MCF 10A (cell line): ENCODE data around the gene TGFBR3. TPM values are rescaled to one million over a fixed set of nuclear protein-coding genes. Genes with fewer than 3 reads are reported as not detected.

Experiments
- BruUV-seq: library from RNA; stranded (reverse); fragments of 400-500 nt; replicated peaks from 2 replicates; lab custom pipeline; 2021; lab: Mats Ljungman, UMichigan
- CTCF ChIA-PET: fragments of 300-600 bp; sonication (Branson Sonifier 250); formaldehyde crosslinking; extraction: SDS; loops from one replicate; lab custom pipeline; 2021; ENCODE audit warnings: antibody characterized with exemption, inconsistent platforms; lab: Yijun Ruan, JAX
- POLR2A ChIA-PET: fragments of 300-600, 350-650 bp; sonication (Branson Sonifier 250); formaldehyde crosslinking; extraction: SDS; loops from one replicate; lab custom pipeline; 2020; ENCODE audit warnings: antibody characterized with exemption, inconsistent platforms; lab: Yijun Ruan, JAX
- DNase-seq: peaks from one replicate; pipeline ENCODE4 v3.0.0-alpha.2; 2018; ENCODE audit not compliant: unreplicated experiment
- H3K27ac Mint-ChIP-seq: one replicate; pipeline ENCODE4 v1.8.0; 2022; ENCODE audit warnings: mild to moderate bottlenecking, low read depth, mixed read lengths; ENCODE audit not compliant: unreplicated experiment
- H3K27me3 Mint-ChIP-seq: one replicate; pipeline ENCODE4 v1.8.0; 2022; ENCODE audit warnings: mixed read lengths; ENCODE audit not compliant: insufficient read depth, unreplicated experiment
- H3K36me3 Mint-ChIP-seq: one replicate; pipeline ENCODE4 v1.8.0; 2022; ENCODE audit warnings: mild to moderate bottlenecking, moderate library complexity, mixed read lengths; ENCODE audit not compliant: insufficient read depth, unreplicated experiment
- H3K4me1 Mint-ChIP-seq: one replicate; pipeline ENCODE4 v1.8.0; 2022; ENCODE audit warnings: mixed read lengths; ENCODE audit not compliant: insufficient read depth, unreplicated experiment
- H3K4me3 Mint-ChIP-seq: one replicate; pipeline ENCODE4 v1.8.0; 2022; ENCODE audit warnings: mild to moderate bottlenecking, moderate library complexity, mixed read lengths; ENCODE audit not compliant: unreplicated experiment
- H3K9me3 Mint-ChIP-seq: one replicate; pipeline ENCODE4 v1.8.0; 2022; ENCODE audit warnings: mixed read lengths; ENCODE audit not compliant: unreplicated experiment
- CTCF ChIP-seq: fragments of 200-600 bp; IDR thresholded peaks from one replicate; pipeline ENCODE4 v1.8.0; 2022; ENCODE audit warnings: antibody characterized with exemption, mild to moderate bottlenecking; ENCODE audit not compliant: unreplicated experiment
- intact Hi-C: fragments of 100-400 bp; cut with micrococcal nuclease; formaldehyde crosslinking; loops from 2 replicates; pipeline ENCODE4 v1.14.1; 2022
- total RNA-seq: library from RNA; stranded (reverse); gene quantifications from 2 replicates; pipeline ENCODE4 v1.2.3, GENCODE V29; 2022

The TGFBR3 gene
- total RNA-seq, 1 experiment from 2014 or later, result 12.0 TPM

GRCh38 chr1:91754348-91754747, 131.6 kb downstream of the TGFBR3 start:
- H3K27ac Mint-ChIP-seq, result no peak overlapping the region
- DNase-seq, result no peak

GRCh38 chr1:91753878-91754277, 132.1 kb downstream of the TGFBR3 start:
- TF ChIP-seq CTCF, result no peak
- H3K4me1 Mint-ChIP-seq, result peaks cover 23% of the 10 kb centered on the region
- no peak overlapping the region for H3K27ac Mint-ChIP-seq
- CTCF ChIA-PET, result interaction anchor here (1.3 kb wide), 1 partner anchor 131 kb away, joined by 4 read pairs; no protein-coding TSS in a partner anchor
- POLR2A ChIA-PET, result interaction anchor here (3.8 kb wide), 1 partner anchor 17 kb away, joined by 18 read pairs; no protein-coding TSS in a partner anchor
- no peak overlapping the region for H3K4me3 Mint-ChIP-seq
- no peak for DNase-seq
- no peaks in the 10 kb centered on the region for H3K27me3 Mint-ChIP-seq
- H3K9me3 Mint-ChIP-seq, result no peaks in the 10 kb centered on the region
- intact Hi-C loops, result no loop called here
- H3K36me3 Mint-ChIP-seq, result peaks cover 26% of the 10 kb centered on the region
- no TSS peak for BruUV-seq

More at GRCh38 chr1:91754348-91754747, 131.6 kb downstream of the TGFBR3 start:
- no peaks in the 10 kb centered on the region for H3K9me3 Mint-ChIP-seq
- intact Hi-C loops, result no loop called here
- peaks cover 26% of the 10 kb centered on the region for H3K36me3 Mint-ChIP-seq
- H3K27me3 Mint-ChIP-seq, result no peaks in the 10 kb centered on the region
- no peak for TF ChIP-seq CTCF
- H3K4me1 Mint-ChIP-seq, result peaks cover 23% of the 10 kb centered on the region
- ChIA-PET POLR2A (interaction anchor here (0.6 kb wide), 2 partner anchors 9 to 43 kb away, joined by 3 read pairs; no protein-coding TSS in a partner anchor), CTCF (interaction anchor here (0.7 to 1.3 kb wide), 3 partner anchors 33 to 216 kb away, joined by 3 to 4 read pairs (median 3); no protein-coding TSS in a partner anchor)
- H3K4me3 Mint-ChIP-seq, result no peak overlapping the region
- BruUV-seq, result no TSS peak

GRCh38 chr1:91752324-91752723, 133.6 kb downstream of the TGFBR3 start:
- peaks cover 23% of the 10 kb centered on the region for H3K4me1 Mint-ChIP-seq
- POLR2A ChIA-PET, result interaction anchor here (0.6 to 3.8 kb wide), 10 partner anchors 9 to 150 kb away, joined by 3 to 18 read pairs (median 4); no protein-coding TSS in a partner anchor
- no peak for DNase-seq
- H3K9me3 Mint-ChIP-seq, result no peaks in the 10 kb centered on the region
- CTCF ChIA-PET, result interaction anchor here (0.6 to 1.2 kb wide), 4 partner anchors 10 to 214 kb away, joined by 3 to 6 read pairs (median 3); no protein-coding TSS in a partner anchor
- no peak for TF ChIP-seq CTCF
- H3K27me3 Mint-ChIP-seq, result no peaks in the 10 kb centered on the region
- no TSS peak for BruUV-seq
- no peak overlapping the region for H3K27ac Mint-ChIP-seq
- peaks cover 21% of the 10 kb centered on the region for H3K36me3 Mint-ChIP-seq
- H3K4me3 Mint-ChIP-seq, result no peak overlapping the region
- intact Hi-C loops, result no loop called here

- ChIA-PET CTCF (interaction anchor here (0.6 to 1.2 kb wide), 3 partner anchors 8 to 368 kb away, joined by 3 to 4 read pairs (median 4); no protein-coding TSS in a partner anchor), POLR2A (interaction anchor here (0.6 to 3.8 kb wide), 7 partner anchors 10 to 138 kb away, joined by 3 to 18 read pairs (median 4); no protein-coding TSS in a partner anchor)
- peaks cover 23% of the 10 kb centered on the region for H3K4me1 Mint-ChIP-seq
- H3K4me3 Mint-ChIP-seq, result no peak overlapping the region
- peaks cover 21% of the 10 kb centered on the region for H3K36me3 Mint-ChIP-seq
- H3K27ac Mint-ChIP-seq, result peak overlapping the region; percentile 61
- no peak for TF ChIP-seq CTCF
- no peaks in the 10 kb centered on the region for H3K27me3 Mint-ChIP-seq
- intact Hi-C loops, result no loop called here
- no peaks in the 10 kb centered on the region for H3K9me3 Mint-ChIP-seq
- no TSS peak for BruUV-seq
- DNase-seq, result no peak
These were observed 134.7 kb downstream of the TGFBR3 start for GRCh38 chr1:91751275-91751674.
